22Rv1 (cell line): ENCODE measurements around the gene JAML.

ENCODE experiments used
- ZFX ChIP-seq: fragments of 450-650 bp; IDR thresholded peaks from 2 replicates; pipeline ENCODE4 v1.6.1; 2017; ENCODE audit warnings: antibody characterized with exemption, borderline replicate concordance
- TF ChIP-seq, protein P1 (sequence below): fragments of 450-650 bp; IDR thresholded peaks from 2 replicates; pipeline ENCODE4 v1.5.1; 2017; ENCODE audit warnings: mild to moderate bottlenecking

DNA sequence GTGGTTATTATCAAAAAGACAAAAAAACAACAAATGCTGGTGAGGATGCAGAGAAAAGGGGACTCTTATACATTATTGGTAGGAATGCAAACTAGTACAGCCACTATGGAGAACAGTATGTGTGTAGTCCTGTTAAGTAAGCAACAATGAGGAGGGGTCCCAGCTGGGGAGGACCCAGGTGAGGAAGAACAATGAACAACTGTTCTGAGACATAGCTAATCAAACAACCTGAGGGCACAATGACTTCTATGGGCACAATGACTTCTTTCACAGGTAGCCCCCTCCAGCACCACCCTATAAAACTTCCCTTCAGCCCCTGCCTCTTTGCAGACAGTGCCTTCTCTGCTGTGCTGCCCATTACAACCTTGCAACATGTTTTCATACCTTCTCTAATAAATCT lies 5.6 kb downstream of the JAML start:
- TF ChIP-seq, protein P1, sequence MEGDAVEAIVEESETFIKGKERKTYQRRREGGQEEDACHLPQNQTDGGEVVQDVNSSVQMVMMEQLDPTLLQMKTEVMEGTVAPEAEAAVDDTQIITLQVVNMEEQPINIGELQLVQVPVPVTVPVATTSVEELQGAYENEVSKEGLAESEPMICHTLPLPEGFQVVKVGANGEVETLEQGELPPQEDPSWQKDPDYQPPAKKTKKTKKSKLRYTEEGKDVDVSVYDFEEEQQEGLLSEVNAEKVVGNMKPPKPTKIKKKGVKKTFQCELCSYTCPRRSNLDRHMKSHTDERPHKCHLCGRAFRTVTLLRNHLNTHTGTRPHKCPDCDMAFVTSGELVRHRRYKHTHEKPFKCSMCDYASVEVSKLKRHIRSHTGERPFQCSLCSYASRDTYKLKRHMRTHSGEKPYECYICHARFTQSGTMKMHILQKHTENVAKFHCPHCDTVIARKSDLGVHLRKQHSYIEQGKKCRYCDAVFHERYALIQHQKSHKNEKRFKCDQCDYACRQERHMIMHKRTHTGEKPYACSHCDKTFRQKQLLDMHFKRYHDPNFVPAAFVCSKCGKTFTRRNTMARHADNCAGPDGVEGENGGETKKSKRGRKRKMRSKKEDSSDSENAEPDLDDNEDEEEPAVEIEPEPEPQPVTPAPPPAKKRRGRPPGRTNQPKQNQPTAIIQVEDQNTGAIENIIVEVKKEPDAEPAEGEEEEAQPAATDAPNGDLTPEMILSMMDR: no peak
- TF ChIP-seq ZFX: no peak
